ENCODE data around the gene SCAMP4. TPM values are rescaled to one million over a fixed set of nuclear protein-coding genes. Genes with fewer than 3 reads are reported as not detected.

The SCAMP4 gene
- total and polyA plus RNA-seq, 2 experiments from 2014 or later = 39.4 to 106 TPM

DNA sequence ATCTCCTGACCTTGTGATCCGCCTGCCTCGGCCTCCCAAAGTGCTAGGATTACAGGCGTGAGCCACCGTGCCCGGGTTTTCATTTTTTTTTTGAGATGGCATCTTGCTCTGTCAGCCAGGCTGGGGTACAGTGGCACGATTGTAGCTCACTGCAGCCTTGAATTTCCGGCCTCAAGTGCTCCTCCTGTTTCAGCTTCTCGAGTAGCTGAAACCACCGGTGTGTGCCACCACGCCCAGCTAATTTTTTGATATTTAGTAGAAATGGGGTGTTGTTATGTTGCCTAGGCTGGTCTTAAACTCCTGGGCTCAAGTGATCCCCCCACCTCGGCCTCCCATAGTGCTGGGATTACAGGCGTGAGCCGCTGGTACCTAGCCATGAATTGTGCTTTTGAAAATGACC, 5.9 kb downstream of the SCAMP4 start:
- Mint-ChIP-seq H3K4me1 (0 out of 3 replicates have a peak, but pooled peaks cover 2% of the 10 kb centered on the region), H3K4me3 (no peak overlapping the region), H3K36me3 (ENCODE audit: low read depth) (peaks cover 18% of the 10 kb centered on the region), H3K9me3 (no peaks in the 10 kb centered on the region), H3K27me3 (ENCODE audit: insufficient read depth, low read depth, poor library complexity) (peaks cover 6% of the 10 kb centered on the region), H3K27ac (no peak overlapping the region)
- Histone ChIP-seq H3K36me3 (ENCODE audit: insufficient read depth) (no peaks in the 10 kb centered on the region), H3K4me1 (ENCODE audit: insufficient read depth) (no peaks in the 10 kb centered on the region; the same call in 1 of the 2 replicates), H3K4me3 (no peak overlapping the region), H3K27ac (ENCODE audit: low read depth) (peak overlapping the region; percentile 59; the same call in 1 of the 2 replicates), H3K9me2 (ENCODE audit: insufficient read depth) (no peaks in the 10 kb centered on the region), H3K4me2 (no peak overlapping the region), H3K79me2 (replicated peaks; ENCODE audit: insufficient read depth) (peaks cover 71% of the 10 kb centered on the region), H3F3A (replicated peaks; ENCODE audit: low read depth) (no peaks in the 10 kb centered on the region; the same call in 1 of the 2 replicates), H4K20me1 (replicated peaks; ENCODE audit: insufficient read depth) (peaks cover 5% of the 10 kb centered on the region), H2AFZ (no peak overlapping the region), H3K27me3 (ENCODE audit: insufficient read depth) (no peaks in the 10 kb centered on the region)
- ATAC-seq (no peak), DNase-seq (ENCODE audit: low spot score) (no peak)
- TF ChIP-seq ZNF114 (CRISPR knock-in tag; IDR thresholded peaks at IDR 0.05) = no peak
- no peak for TF ChIP-seq ZNF331 (CRISPR knock-in tag; IDR thresholded peaks at IDR 0.05; ENCODE audit: low read depth)
- TF ChIP-seq STAT1 (IDR thresholded peaks at IDR 0.05; ENCODE audit: unreplicated experiment) = no peak
- TF ChIP-seq NANOG (IDR thresholded peaks at IDR 0.05; ENCODE audit: borderline replicate concordance) = no peak
- TF ChIP-seq EZH2phosphoT487 (IDR thresholded peaks at IDR 0.05; ENCODE audit: unreplicated experiment) = no peak
- TF ChIP-seq EZH2 (IDR thresholded peaks at IDR 0.05; ENCODE audit: low read depth, unreplicated experiment) = no peak

- no peak overlapping the region for H3K4me3 Mint-ChIP-seq
- Histone ChIP-seq H3K4me2 (no peak overlapping the region), H2AFZ (no peak overlapping the region), H3K27me3 (ENCODE audit: insufficient read depth) (no peaks in the 10 kb centered on the region), H3K4me1 (ENCODE audit: insufficient read depth) (no peaks in the 10 kb centered on the region), H3K4me3 (no peak overlapping the region), H3F3A (replicated peaks; ENCODE audit: low read depth) (no peaks in the 10 kb centered on the region), H4K20me1 (replicated peaks; ENCODE audit: insufficient read depth) (peaks cover 4% of the 10 kb centered on the region), H3K36me3 (ENCODE audit: insufficient read depth) (no peaks in the 10 kb centered on the region), H3K79me2 (replicated peaks; ENCODE audit: insufficient read depth) (peaks cover 62% of the 10 kb centered on the region), H3K9me2 (ENCODE audit: insufficient read depth) (no peaks in the 10 kb centered on the region), H3K27ac (ENCODE audit: low read depth) (no peak overlapping the region)
- H3K27me3 Mint-ChIP-seq (ENCODE audit: insufficient read depth, low read depth, poor library complexity) = peaks cover 6% of the 10 kb centered on the region
- peaks cover 19% of the 10 kb centered on the region for H3K36me3 Mint-ChIP-seq (ENCODE audit: low read depth)
- TF ChIP-seq, protein P1, sequence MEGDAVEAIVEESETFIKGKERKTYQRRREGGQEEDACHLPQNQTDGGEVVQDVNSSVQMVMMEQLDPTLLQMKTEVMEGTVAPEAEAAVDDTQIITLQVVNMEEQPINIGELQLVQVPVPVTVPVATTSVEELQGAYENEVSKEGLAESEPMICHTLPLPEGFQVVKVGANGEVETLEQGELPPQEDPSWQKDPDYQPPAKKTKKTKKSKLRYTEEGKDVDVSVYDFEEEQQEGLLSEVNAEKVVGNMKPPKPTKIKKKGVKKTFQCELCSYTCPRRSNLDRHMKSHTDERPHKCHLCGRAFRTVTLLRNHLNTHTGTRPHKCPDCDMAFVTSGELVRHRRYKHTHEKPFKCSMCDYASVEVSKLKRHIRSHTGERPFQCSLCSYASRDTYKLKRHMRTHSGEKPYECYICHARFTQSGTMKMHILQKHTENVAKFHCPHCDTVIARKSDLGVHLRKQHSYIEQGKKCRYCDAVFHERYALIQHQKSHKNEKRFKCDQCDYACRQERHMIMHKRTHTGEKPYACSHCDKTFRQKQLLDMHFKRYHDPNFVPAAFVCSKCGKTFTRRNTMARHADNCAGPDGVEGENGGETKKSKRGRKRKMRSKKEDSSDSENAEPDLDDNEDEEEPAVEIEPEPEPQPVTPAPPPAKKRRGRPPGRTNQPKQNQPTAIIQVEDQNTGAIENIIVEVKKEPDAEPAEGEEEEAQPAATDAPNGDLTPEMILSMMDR (conservative IDR thresholded peaks at IDR 0.05; ENCODE audit: low read depth in 2 of 2) = no peak
- no peak for TF ChIP-seq JUNB (IDR thresholded peaks at IDR 0.05; ENCODE audit: unreplicated experiment)
- no peaks in the 10 kb centered on the region for H3K9me3 Mint-ChIP-seq
- DNase-seq (ENCODE audit: low spot score) = peak; percentile 41
- H3K4me1 Mint-ChIP-seq = 0 out of 3 replicates have a peak, but pooled peaks cover 2% of the 10 kb centered on the region
- H3K27ac Mint-ChIP-seq = no peak overlapping the region
- no peak; the same call in 2 of the 3 replicates for ATAC-seq
Observed at GRCh38 chr19:1911995-1912394, 6.8 kb downstream of the SCAMP4 start.

- Mint-ChIP-seq H3K4me3 (no peak overlapping the region), H3K36me3 (ENCODE audit: low read depth) (peaks cover 16% of the 10 kb centered on the region), H3K9me3 (no peaks in the 10 kb centered on the region), H3K27ac (no peak overlapping the region), H3K4me1 (no peaks in the 10 kb centered on the region), H3K27me3 (ENCODE audit: insufficient read depth, low read depth, poor library complexity) (peaks cover 5% of the 10 kb centered on the region)
- Histone ChIP-seq H3K9me2 (ENCODE audit: insufficient read depth) (no peaks in the 10 kb centered on the region), H3K27me3 (ENCODE audit: insufficient read depth) (no peaks in the 10 kb centered on the region), H2AFZ (no peak overlapping the region), H3K4me1 (ENCODE audit: insufficient read depth) (no peaks in the 10 kb centered on the region), H3K4me3 (no peak overlapping the region), H3K4me2 (no peak overlapping the region), H3K27ac (ENCODE audit: low read depth) (no peak overlapping the region), H3F3A (replicated peaks; ENCODE audit: low read depth) (no peaks in the 10 kb centered on the region), H3K79me2 (replicated peaks; ENCODE audit: insufficient read depth) (peaks cover 53% of the 10 kb centered on the region), H4K20me1 (replicated peaks; ENCODE audit: insufficient read depth) (peaks cover 4% of the 10 kb centered on the region), H3K36me3 (ENCODE audit: insufficient read depth) (no peaks in the 10 kb centered on the region)
- no peak for DNase-seq (ENCODE audit: low spot score)
- TF ChIP-seq ZNF114 (CRISPR knock-in tag; IDR thresholded peaks at IDR 0.05) (no peak), ZNF331 (CRISPR knock-in tag; IDR thresholded peaks at IDR 0.05; ENCODE audit: low read depth) (no peak), JUNB (IDR thresholded peaks at IDR 0.05; ENCODE audit: unreplicated experiment) (no peak)
- TF ChIP-seq, protein P2, sequence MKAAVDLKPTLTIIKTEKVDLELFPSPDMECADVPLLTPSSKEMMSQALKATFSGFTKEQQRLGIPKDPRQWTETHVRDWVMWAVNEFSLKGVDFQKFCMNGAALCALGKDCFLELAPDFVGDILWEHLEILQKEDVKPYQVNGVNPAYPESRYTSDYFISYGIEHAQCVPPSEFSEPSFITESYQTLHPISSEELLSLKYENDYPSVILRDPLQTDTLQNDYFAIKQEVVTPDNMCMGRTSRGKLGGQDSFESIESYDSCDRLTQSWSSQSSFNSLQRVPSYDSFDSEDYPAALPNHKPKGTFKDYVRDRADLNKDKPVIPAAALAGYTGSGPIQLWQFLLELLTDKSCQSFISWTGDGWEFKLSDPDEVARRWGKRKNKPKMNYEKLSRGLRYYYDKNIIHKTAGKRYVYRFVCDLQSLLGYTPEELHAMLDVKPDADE (IDR thresholded peaks at IDR 0.05) = no peak
- no peak for ATAC-seq
Observed at GRCh38 chr19:1912760-1913505, 7.7 kb downstream of the SCAMP4 start.

Measured in GM23338 (cell line).